Lung microvascular endothelial cell (primary cell): ENCODE results near the gene LMTK3. TPM values are rescaled to one million over a fixed set of nuclear protein-coding genes. Genes with fewer than 3 reads are reported as not detected.

Experiments used
- DNase-seq, 2 donors: peaks; one replicate each; pipeline versions ENCODE4 v3.0.0 to v3.0.0-alpha.2; 2010; ENCODE audit warnings: low read depth in 2 of 2
- total RNA-seq: library from RNA; depleted of rRNA; stranded (reverse); fragments of >200 nt; gene quantifications from 2 replicates; pipeline ENCODE4 v1.2.1, GENCODE V29; 2014

LMTK3 gene
- total RNA-seq, 1 donor from 2014 or later = not detected

DNA sequence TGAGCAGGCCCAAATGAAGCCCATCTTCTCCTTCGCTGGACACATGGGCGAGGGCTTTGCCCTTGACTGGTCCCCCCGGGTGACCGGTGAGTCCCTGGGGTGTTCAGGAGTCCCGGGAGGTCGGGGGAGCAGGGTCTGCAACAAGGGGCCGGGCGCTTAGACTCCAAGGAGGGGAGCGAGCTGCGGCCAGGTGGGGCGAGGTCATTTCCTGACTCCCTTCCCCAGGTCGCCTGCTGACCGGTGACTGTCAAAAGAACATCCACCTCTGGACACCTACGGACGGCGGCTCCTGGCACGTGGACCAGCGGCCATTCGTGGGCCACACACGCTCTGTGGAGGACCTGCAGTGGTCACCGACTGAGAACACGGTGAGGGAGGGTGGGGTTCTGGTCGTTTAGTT, 61.2 kb downstream of the LMTK3 start:
- no peak for DNase-seq

DNA sequence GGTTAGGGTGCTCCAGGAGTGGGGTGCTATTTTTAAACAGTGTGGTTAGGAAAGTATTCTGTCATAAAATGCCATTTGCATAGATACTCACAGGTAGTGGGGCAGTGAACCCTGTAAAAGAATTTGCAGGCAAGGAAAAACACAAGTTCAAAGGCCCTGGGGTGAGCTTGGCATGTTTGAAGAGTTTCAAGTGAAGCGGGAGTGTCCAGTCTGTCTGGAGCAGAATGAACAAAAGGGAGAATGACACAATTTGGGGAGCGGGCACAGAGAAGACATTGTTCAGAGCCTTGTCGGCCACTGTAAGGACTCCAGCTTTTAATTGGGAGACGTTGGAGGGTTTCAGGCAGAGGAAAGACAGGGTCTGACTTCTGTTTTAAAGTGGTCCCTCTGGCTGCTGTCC, 63.1 kb downstream of the LMTK3 start:
- DNase-seq = no peak

DNA sequence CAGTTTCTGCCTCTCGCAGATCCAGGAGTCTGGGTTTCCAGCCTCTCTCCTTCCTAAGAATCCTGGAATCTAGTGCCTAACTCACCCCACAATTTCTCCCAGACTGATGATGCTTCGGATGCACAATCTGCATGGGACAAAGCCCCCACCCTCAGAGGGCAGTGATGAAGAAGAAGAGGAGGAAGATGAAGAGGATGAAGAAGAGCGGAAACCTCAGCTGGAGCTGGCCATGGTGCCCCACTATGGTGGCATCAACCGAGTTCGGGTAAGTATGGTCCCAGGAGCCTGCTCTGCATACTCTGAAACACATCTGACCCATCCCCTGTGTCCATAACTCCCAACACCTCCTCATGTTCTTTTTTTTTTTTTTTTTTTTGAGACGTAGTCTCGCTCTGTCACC, 65.1 kb downstream of the LMTK3 start:
- DNase-seq = no peak

DNA sequence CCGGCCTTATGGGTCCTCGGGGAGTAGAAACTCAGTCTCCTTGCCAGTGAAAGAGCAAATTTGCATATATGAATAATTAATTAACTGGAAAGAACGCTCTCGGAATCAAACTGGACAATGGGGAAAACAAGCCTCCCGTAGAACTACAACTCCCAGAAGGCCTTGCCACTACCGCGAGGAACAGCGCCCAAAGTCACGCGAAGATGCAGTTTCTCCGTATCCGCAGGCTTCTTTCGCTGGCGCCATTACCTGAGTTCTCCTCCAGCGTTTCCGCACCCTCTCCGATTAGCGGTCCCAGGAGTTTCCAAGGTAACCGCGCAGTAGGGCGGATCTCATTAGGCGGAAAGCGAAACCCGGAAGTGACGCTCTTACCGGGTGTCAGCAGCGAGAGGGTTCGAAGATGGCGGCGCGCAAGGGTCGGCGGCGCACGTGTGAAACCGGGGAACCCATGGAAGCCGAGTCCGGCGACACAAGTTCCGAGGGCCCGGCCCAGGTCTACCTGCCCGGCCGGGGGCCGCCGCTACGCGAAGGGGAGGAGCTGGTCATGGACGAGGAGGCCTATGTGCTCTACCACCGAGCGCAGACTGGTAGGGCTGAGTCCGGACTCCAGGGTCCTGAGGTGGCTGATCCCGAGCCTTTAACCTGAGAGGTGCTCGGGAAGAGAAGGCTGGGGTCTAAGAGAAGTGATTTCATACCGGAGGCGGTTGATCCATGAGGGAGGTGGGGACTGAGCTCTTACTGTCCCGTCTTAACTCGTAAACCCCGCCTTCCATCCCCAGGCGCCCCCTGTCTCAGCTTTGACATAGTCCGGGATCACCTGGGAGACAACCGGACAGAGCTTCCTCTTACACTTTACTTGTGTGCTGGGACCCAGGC, 65.8 kb downstream of the LMTK3 start, which contains the start of gene GRWD1:
Gene GRWD1 (plus strand): TSS at position 378 of the 876 bp plus-strand sequence. CDS start 23 bp downstream, at position 401.
- DNase-seq = peak; percentile 97 to 98

DNA sequence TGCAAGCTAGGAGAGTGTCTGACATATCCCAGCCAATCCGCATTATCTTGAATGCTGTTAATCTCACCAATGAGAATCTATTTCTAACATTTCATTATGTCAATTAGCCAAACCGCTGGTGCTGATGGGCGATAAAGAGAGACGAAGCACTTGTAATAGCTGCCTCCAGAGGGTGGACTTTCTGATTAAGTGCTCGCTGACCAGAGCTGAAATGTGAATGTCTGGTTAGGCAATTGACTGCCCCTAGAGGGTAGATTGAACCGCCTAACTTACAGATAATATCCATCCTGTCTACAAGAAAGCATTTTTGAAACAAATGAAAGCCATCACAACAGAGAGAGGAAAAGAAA, 66.4 kb downstream of the LMTK3 start:
- DNase-seq = peak; percentile 92 to 96

DNA sequence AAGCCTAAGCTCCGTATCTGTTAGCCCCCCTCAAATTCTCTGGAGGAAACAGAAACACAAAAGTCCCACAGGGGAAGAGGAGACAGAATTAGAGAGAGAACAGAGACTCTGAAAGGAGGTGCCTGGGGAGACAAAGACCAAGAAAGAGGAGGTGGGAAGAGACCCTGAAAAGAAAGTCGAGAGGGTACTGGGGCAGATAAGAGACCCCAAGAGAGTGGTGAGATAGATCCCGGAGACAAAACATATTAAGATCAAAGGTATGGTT, 66.8 kb downstream of the LMTK3 start:
- no peak for DNase-seq

DNA sequence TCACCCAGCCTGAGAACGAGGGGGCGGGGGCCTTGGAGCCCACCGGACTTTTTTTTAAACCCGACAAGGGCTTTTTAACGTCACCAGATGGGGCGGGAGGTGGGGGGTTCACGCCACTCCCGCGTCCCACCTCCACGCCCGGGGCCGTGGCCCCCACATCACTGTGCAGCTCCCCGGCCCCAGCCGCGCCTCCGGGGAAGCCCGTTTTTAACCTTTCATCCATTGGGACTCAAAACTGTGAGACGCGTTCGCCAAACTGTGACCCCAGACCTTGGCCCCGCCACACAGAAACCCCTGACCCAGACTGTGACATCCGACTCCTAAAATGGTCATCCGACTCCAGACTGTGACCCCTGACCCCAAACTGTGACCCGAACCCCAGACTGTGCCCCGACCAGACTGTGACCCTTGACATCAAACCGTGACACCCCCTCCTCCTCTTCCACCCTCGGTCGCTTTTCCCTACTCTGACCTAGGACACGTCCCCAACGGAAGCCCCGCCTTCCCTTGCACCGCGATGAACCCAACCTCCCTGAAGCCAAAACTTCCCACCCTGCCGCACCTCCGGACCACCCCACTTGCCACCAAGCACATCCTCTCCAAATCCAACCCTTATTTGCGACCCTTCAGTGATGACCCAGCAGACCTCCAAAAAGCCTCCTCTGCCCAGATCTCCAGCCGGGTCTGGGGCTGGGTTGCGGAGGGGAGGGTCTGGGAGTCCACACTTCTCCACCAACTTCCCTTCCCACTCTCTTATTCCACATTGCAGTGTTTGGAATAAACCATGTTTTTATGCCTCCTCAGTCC, 67.3 kb downstream of the LMTK3 start:
- no peak for DNase-seq

DNA sequence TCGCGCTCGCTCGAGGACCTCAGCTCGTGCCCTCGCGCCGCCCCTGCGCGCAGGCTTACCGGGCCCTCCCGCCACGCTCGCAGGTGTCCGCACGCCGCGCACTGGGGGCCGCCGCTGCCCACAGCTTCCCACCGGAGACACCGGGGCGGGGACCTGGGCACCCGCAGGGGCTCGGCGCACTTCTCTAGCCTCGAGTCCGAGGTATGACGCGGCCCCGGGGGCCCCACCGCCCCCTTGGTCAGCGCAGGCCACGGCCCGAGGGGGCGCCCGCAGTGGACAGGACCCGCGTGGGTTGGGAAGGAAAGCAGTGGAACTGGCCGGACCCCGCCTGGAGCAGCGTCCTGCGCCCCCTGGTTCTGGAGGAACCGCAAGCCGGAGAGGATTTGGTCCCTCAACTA, 67.9 kb downstream of the LMTK3 start:
- DNase-seq = no peak

DNA sequence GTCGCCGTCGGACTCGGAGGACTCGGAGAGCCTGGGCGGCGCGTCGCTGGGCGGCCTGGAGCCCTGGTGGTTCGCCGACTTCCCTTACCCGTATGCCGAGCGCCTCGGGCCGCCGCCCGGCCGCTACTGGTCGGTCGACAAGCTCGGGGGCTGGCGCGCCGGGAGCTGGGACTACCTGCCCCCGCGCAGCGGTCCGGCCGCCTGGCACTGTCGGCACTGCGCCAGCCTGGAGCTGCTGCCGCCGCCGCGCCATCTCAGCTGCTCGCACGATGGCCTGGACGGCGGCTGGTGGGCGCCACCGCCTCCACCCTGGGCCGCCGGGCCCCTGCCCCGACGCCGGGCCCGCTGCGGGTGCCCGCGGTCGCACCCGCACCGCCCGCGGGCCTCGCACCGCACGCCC, 68.4 kb downstream of the LMTK3 start:
- peak; percentile 29 to 42 for DNase-seq

DNA sequence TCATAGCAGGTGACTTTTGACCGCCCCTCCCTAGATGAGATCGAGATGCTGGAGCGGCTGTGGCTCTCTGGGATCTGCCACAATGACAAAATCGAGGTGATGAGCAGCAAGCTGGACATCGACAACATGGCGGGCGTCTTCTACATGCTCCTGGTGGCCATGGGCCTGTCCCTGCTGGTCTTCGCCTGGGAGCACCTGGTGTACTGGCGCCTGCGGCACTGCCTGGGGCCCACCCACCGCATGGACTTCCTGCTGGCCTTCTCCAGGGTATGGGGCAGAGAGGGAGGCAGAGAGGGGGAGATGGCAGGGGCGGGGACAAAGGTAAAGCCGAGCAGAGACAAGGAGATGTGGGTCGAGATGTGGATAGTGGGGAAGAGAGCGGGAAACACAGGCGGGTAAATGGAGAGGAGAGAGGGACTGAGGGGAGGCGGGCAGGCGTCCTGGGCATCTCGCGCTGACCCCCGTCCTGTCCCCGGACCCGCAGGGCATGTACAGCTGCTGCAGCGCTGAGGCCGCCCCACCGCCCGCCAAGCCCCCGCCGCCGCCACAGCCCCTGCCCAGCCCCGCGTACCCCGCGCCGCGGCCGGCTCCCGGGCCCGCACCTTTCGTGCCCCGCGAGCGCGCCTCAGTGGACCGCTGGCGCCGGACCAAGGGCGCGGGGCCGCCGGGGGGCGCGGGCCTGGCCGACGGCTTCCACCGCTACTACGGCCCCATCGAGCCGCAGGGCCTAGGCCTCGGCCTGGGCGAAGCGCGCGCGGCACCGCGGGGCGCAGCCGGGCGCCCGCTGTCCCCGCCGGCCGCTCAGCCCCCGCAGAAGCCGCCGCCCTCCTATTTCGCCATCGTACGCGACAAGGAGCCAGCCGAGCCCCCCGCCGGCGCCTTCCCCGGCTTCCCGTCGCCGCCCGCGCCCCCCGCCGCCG, 69.3 kb downstream of the LMTK3 start:
- DNase-seq = no peak

DNA sequence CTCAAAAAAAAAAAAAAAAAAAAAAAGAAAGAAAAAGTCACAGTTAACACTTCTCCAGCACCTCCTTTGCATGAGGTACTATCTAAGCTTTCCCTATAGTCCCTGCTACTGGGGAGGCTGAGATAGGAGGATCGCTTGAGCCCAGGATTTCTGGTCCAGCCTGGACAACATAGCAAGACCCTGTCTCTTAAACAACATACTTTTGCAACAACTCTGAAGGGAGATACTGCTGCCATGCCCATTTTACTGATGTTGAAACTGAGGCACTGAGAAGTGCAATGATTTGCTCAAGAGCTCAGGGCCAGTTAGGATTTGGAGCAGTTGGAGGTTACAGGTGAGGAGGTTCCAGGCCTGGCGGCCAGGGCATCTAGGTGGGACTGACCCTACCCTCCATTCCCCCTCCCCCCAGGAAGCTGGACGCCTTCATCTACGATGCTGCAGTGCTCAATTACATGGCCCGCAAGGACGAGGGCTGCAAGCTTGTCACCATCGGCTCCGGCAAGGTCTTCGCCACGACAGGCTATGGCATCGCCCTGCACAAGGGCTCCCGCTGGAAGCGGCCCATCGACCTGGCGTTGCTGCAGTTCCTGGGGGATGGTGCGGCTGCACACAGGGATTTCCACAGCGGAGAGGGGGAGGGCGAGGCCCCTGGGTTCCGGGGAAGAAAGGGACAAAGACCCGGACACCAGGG, 70.1 kb downstream of the LMTK3 start:
- DNase-seq = no peak

DNA sequence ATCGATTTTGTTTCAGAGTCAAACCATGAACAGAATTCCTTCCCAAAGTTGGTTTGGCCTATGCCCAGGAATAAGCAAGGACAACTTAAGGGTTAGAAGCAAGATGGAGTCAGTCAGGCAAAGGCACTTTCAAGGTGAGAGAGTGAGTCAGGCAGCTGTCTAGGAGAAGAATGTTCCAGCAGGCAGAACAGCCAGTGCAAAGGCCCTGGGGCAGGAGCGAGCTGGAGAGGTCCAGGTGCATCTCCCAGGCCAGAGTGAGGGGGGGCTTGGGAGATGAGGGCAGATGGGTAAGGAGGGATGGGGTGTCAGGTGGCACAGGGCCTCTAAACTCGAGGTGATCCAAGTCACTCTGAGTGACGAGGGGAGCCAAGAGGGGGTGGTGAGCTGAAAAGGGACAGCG, 75.0 kb downstream of the LMTK3 start:
- DNase-seq = no peak

Other genes with a start within 250 kb of the LMTK3 start
- under 0.01 and 0.87 TPM in 2 replicates for gene ZNF114, start 241.8 kb downstream of the LMTK3 start, total RNA-seq
- gene EMP3, start 186.3 kb downstream of the LMTK3 start, total RNA-seq = 4.0 and 7.4 TPM in 2 replicates
- 2.0 and 2.2 TPM in 2 replicates for gene TMEM143, start 147.9 kb downstream of the LMTK3 start, total RNA-seq
- gene SYNGR4, start 147.5 kb downstream of the LMTK3 start, total RNA-seq = not detected in 2 replicates
- gene KDELR1, start 120.3 kb downstream of the LMTK3 start, total RNA-seq = 34.9 and 37.0 TPM in 2 replicates
- 0.20 and 0.22 TPM in 2 replicates for gene GRIN2D, start 118.2 kb downstream of the LMTK3 start, total RNA-seq
- gene GRWD1, start 65.9 kb downstream of the LMTK3 start, total RNA-seq = 10.0 and 14.5 TPM in 2 replicates
- gene KCNJ14, start 56.3 kb downstream of the LMTK3 start, total RNA-seq = under 0.01 and 0.20 TPM in 2 replicates
- gene CYTH2, start 42.5 kb downstream of the LMTK3 start, total RNA-seq = 40.1 and 43.1 TPM in 2 replicates
- gene SULT2B1, start 40.3 kb upstream of the LMTK3 start, total RNA-seq = not detected in 2 replicates
- not detected in 2 replicates for gene SPACA4, start 94.9 kb upstream of the LMTK3 start, total RNA-seq
- gene FAM83E, start 103.2 kb upstream of the LMTK3 start, total RNA-seq = 0.40 and 0.65 TPM in 2 replicates
- 2,223 and 2,324 TPM in 2 replicates for gene RPL18, start 107.3 kb upstream of the LMTK3 start, total RNA-seq
- 5.4 and 6.3 TPM in 2 replicates for gene SPHK2, start 107.7 kb upstream of the LMTK3 start, total RNA-seq
- gene DBP, start 125.5 kb upstream of the LMTK3 start, total RNA-seq = 0.87 and 3.4 TPM in 2 replicates
- gene CA11, start 134.4 kb upstream of the LMTK3 start, total RNA-seq = 3.1 and 8.1 TPM in 2 replicates
- not detected in 2 replicates for gene NTN5, start 161.2 kb upstream of the LMTK3 start, total RNA-seq
- gene FUT2, start 184.1 kb upstream of the LMTK3 start, total RNA-seq = not detected in 2 replicates
- gene MAMSTR, start 207.9 kb upstream of the LMTK3 start, total RNA-seq = under 0.01 and 0.22 TPM in 2 replicates
- gene RASIP1, start 228.8 kb upstream of the LMTK3 start, total RNA-seq = 51.4 and 74.0 TPM in 2 replicates
- gene IZUMO1, start 235.1 kb upstream of the LMTK3 start, total RNA-seq = 0.20 and 0.22 TPM in 2 replicates
- 4.8 and 8.3 TPM in 2 replicates for gene FUT1, start 240.8 kb upstream of the LMTK3 start, total RNA-seq
- gene FGF21, start 243.7 kb upstream of the LMTK3 start, total RNA-seq = under 0.01 TPM in 1 of 2 replicates, not detected in the other